Endothelial cell of umbilical vein (primary cell): ENCODE results near the gene NUP58.

Source experiments
- EZH2 ChIP-seq: IDR thresholded peaks from 2 replicates; pipeline ENCODE4 v1.6.1; 2012; ENCODE audit warnings: borderline replicate concordance, low read depth, mild to moderate bottlenecking, moderate library complexity, low read length, inconsistent platforms; ENCODE audit not compliant: severe bottlenecking
- MYC ChIP-seq: IDR thresholded peaks from one replicate; pipeline ENCODE4 v1.6.1; 2011; ENCODE audit warnings: mild to moderate bottlenecking, low read depth, low read length
- POLR2A ChIP-seq: IDR thresholded peaks from 2 replicates; pipeline ENCODE4 v1.6.1; 2012; ENCODE audit warnings: low read depth, mild to moderate bottlenecking, control low read depth, low read length
- TF ChIP-seq, protein P1 (sequence below), 2 donors: IDR thresholded peaks; 1 replicate in 1 of 2; 2 replicates in 1 of 2; pipeline ENCODE4 v1.5.1; 2011; ENCODE audit warnings: low read length in 2 of 2, mild to moderate bottlenecking in 2 of 2, moderate library complexity in 2 of 2, control low read depth in 1 of 2, inconsistent platforms in 1 of 2, low read depth in 1 of 2; ENCODE audit not compliant: insufficient read depth in 1 of 2; ENCODE audit errors: extremely low read depth in 1 of 2
- TF ChIP-seq, protein P2 (sequence below): IDR thresholded peaks from 2 replicates; pipeline ENCODE4 v1.6.1; 2011; ENCODE audit not compliant: insufficient read depth, insufficient read length

DNA sequence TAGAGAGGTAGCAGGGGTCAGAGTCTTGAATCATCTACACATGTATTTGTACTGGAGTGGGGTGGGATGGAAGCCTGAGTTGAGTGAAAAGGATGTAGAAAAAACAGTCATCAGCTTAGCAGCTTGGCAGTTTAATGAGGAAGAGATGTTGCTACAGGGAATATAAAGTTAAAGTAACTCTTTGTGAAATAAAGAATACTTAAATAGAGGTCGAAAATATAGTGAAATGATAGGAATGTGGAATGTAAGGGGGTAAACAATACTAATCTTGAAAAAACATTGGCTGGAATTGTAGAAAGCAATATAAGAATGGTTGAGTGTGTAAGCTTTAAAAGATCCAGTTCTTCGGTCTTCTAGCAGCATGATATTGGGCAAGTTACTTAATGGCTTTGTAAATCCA is 22.7 kb downstream of the NUP58 start:
- TF ChIP-seq, protein P1, sequence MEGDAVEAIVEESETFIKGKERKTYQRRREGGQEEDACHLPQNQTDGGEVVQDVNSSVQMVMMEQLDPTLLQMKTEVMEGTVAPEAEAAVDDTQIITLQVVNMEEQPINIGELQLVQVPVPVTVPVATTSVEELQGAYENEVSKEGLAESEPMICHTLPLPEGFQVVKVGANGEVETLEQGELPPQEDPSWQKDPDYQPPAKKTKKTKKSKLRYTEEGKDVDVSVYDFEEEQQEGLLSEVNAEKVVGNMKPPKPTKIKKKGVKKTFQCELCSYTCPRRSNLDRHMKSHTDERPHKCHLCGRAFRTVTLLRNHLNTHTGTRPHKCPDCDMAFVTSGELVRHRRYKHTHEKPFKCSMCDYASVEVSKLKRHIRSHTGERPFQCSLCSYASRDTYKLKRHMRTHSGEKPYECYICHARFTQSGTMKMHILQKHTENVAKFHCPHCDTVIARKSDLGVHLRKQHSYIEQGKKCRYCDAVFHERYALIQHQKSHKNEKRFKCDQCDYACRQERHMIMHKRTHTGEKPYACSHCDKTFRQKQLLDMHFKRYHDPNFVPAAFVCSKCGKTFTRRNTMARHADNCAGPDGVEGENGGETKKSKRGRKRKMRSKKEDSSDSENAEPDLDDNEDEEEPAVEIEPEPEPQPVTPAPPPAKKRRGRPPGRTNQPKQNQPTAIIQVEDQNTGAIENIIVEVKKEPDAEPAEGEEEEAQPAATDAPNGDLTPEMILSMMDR (IDR thresholded peaks at IDR 0.05; ENCODE audit: extremely low read depth in 1 of 2, insufficient read depth in 1 of 2, low read depth in 1 of 2, low read length in 2 of 2): no peak
- TF ChIP-seq POLR2A: no peak
- TF ChIP-seq EZH2: no peak
- TF ChIP-seq, protein P2, sequence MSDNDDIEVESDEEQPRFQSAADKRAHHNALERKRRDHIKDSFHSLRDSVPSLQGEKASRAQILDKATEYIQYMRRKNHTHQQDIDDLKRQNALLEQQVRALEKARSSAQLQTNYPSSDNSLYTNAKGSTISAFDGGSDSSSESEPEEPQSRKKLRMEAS: no peak
- TF ChIP-seq MYC: no peak
